Hepatocyte (in vitro differentiated cells): ENCODE data around the gene ARIH1. TPM values are rescaled to one million over a fixed set of nuclear protein-coding genes. Genes with fewer than 3 reads are reported as not detected.
"Not testable (repeated sequence)": the region's sequence is repeated elsewhere in the genome, so short reads cannot be mapped to it uniquely, and the experiment has no call there.

ENCODE experiments used
- DNase-seq: peaks from one replicate; pipeline ENCODE4 v3.0.0-alpha.2; 2016; ENCODE audit warnings: low spot score
- H2AFZ ChIP-seq: fragments of 200-600 bp; sonication (generic); 2 replicates; pipeline ENCODE4 v1.6.0; 2016; ENCODE audit warnings: antibody characterized with exemption, mild to moderate bottlenecking
- H3K27ac ChIP-seq: fragments of 200-600 bp; sonication (generic); 2 replicates; pipeline ENCODE4 v1.5.1; 2016; ENCODE audit warnings: mild to moderate bottlenecking
- H3K27me3 ChIP-seq: fragments of 200-600 bp; sonication (generic); 2 replicates; pipeline ENCODE4 v1.6.1; 2016
- H3K36me3 ChIP-seq: fragments of 200-600 bp; sonication (generic); replicated peaks from 2 replicates; pipeline ENCODE4 v1.5.1; 2016; ENCODE audit warnings: low read depth; ENCODE audit not compliant: insufficient read depth
- H3K4me1 ChIP-seq: fragments of 200-600 bp; sonication (generic); 2 replicates; pipeline ENCODE4 v1.5.1; 2016; ENCODE audit warnings: mild to moderate bottlenecking, moderate library complexity; ENCODE audit not compliant: insufficient read depth
- H3K4me2 ChIP-seq: fragments of 200-600 bp; sonication (generic); 2 replicates; pipeline ENCODE4 v1.6.0; 2016
- H3K4me3 ChIP-seq: fragments of 200-600 bp; sonication (generic); 2 replicates; pipeline ENCODE4 v1.5.1; 2016; ENCODE audit warnings: mild to moderate bottlenecking
- H3K79me2 ChIP-seq: fragments of 200-600 bp; sonication (generic); 2 replicates; pipeline ENCODE4 v1.6.0; 2017; ENCODE audit warnings: mild to moderate bottlenecking
- H3K9me2 ChIP-seq: fragments of 200-600 bp; sonication (generic); replicated peaks from 2 replicates; pipeline ENCODE4 v1.6.0; 2017; ENCODE audit warnings: mild to moderate bottlenecking; ENCODE audit not compliant: insufficient read depth
- H3K9me3 ChIP-seq: fragments of 200-600 bp; sonication (generic); 2 replicates; pipeline ENCODE4 v1.5.1; 2016; ENCODE audit warnings: low read depth, mild to moderate bottlenecking
- H4K20me1 ChIP-seq: fragments of 200-600 bp; sonication (generic); 2 replicates; pipeline ENCODE4 v1.6.0; 2016; ENCODE audit warnings: mild to moderate bottlenecking; ENCODE audit not compliant: insufficient read depth, poor library complexity, severe bottlenecking
- EZH2 ChIP-seq: fragments of 200-600 bp; sonication (generic); IDR thresholded peaks from 2 replicates; pipeline ENCODE4 v1.6.1; 2016; ENCODE audit warnings: antibody characterized with exemption, mild to moderate bottlenecking, borderline replicate concordance
- EZH2phosphoT487 ChIP-seq: fragments of 200-600 bp; sonication (generic); IDR thresholded peaks from one replicate; pipeline ENCODE4 v1.6.1; 2018; ENCODE audit warnings: antibody characterized with exemption, mild to moderate bottlenecking, low read depth, moderate library complexity; ENCODE audit not compliant: unreplicated experiment, severe bottlenecking
- WGBS: methylation state at CpG from one replicate; pipeline ENCODE4 v1.1.6; 2016; ENCODE audit warnings: low lambda C conversion rate; ENCODE audit errors: missing lambda C conversion rate; 5-methylcytosine and 5-hydroxymethylcytosine counted together
- polyA plus RNA-seq: library from polyadenylated mRNA; unstranded; fragments of >200 nt; fragmentation: Nextera tagmentation; extraction: Ambion mirVana; gene quantifications from 2 replicates; pipeline ENCODE4 v1.2.1, GENCODE V29; 2016
- total RNA-seq: library from RNA; depleted of rRNA; stranded (reverse); fragments of >200 nt; gene quantifications from 2 replicates; pipeline ENCODE4 v1.2.3, GENCODE V29; 2014
- TF ChIP-seq, protein P1 (sequence below): fragments of 200-600 bp; sonication (generic); IDR thresholded peaks from 2 replicates; pipeline ENCODE4 v1.5.1; 2016; ENCODE audit warnings: antibody characterized with exemption, mild to moderate bottlenecking; ENCODE audit not compliant: poor library complexity

ARIH1 gene
- total and polyA plus RNA-seq, 2 experiments from 2014 or later, result 61.6 to 76.3 TPM

DNA sequence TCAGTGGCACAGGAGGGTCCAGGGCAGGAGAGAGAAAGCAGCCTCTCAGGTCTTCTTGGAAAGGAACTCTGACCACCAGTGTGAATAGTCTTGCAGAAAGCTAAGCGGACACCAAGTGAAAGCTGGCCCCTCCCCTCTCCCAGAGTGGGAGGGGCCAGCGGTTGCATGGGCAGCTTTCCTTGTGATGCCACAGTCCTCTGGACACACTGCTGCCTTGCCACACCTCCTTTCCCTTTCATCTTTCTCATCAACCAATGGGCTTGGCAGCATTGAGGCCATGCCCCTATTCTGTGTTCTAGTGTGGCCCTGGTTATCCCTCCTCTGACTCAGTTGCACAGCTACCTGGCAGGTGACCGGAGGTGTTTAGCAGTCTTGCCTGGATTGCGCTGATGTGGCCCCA is 130.7 kb downstream of the ARIH1 start:
- H3K79me2 ChIP-seq, result no peaks in the 10 kb centered on the region
- no peak overlapping the region for H3K27ac ChIP-seq
- H3K4me1 ChIP-seq, result no peaks in the 10 kb centered on the region
- H3K27me3 ChIP-seq, result no peaks in the 10 kb centered on the region
- H3K4me3 ChIP-seq, result no peak overlapping the region
- no peak overlapping the region for H3K4me2 ChIP-seq
- H3K36me3 ChIP-seq, result no peaks in the 10 kb centered on the region
- H2AFZ ChIP-seq, result no peak overlapping the region
- H3K9me2 ChIP-seq, result no peaks in the 10 kb centered on the region
- H3K9me3 ChIP-seq, result no peaks in the 10 kb centered on the region
- no peak for DNase-seq
- TF ChIP-seq, protein P1, sequence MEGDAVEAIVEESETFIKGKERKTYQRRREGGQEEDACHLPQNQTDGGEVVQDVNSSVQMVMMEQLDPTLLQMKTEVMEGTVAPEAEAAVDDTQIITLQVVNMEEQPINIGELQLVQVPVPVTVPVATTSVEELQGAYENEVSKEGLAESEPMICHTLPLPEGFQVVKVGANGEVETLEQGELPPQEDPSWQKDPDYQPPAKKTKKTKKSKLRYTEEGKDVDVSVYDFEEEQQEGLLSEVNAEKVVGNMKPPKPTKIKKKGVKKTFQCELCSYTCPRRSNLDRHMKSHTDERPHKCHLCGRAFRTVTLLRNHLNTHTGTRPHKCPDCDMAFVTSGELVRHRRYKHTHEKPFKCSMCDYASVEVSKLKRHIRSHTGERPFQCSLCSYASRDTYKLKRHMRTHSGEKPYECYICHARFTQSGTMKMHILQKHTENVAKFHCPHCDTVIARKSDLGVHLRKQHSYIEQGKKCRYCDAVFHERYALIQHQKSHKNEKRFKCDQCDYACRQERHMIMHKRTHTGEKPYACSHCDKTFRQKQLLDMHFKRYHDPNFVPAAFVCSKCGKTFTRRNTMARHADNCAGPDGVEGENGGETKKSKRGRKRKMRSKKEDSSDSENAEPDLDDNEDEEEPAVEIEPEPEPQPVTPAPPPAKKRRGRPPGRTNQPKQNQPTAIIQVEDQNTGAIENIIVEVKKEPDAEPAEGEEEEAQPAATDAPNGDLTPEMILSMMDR, result no peak
- TF ChIP-seq EZH2, result no peak
- TF ChIP-seq EZH2phosphoT487, result no peak
- 69% methylated on average over 4 of the region's 4 CpGs for WGBS
- H4K20me1 ChIP-seq, result no peaks in the 10 kb centered on the region

DNA sequence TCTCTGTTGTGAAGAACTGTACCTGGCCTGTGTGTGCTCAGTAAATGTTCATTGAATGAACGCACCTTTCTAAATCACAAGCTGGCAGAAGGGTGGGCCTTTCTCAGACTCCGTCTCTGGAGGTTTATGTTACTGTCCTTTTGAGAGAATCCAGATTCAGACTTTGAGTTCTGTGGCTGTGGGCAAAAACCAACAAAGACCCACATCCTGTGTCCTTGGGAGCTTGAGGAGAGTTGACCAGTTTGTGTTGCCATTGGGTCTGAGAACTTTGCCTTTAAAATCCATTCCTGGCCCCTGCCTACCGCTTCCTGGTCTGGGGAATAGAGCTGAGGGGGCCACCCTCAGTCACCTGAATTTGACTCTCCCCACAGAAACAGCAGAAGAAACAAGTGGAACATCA is 134.0 kb downstream of the ARIH1 start:
- WGBS, result 90% methylated on average over 3 of the region's 3 CpGs
- not testable (repeated sequence) for H3K27me3 ChIP-seq, H3K79me2 ChIP-seq, H3K27ac ChIP-seq, H4K20me1 ChIP-seq, H2AFZ ChIP-seq, H3K9me3 ChIP-seq, DNase-seq, H3K36me3 ChIP-seq, H3K4me3 ChIP-seq, H3K4me1 ChIP-seq, H3K4me2 ChIP-seq, H3K9me2 ChIP-seq

DNA sequence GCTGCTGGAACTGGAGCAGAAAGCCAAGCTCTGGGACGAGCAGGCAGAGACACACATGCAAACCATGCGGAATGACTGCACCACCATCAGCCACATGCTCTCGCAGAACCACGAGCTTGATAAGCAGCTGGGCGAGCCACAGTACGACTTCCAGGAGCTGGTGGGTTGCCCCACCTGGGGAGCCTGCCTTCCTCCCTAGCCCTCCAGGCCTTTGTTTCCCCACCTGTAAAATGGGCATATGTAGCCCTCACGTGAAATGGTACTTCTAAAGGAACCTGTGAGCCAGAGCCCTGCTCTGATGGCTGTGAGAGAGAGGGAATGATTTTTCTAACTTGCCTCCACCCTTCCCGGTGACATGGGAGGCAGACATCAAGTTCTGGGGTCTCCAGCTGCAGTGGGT is 135.7 kb downstream of the ARIH1 start:
- H4K20me1 ChIP-seq, result no peaks in the 10 kb centered on the region
- H3K9me2 ChIP-seq, result no peaks in the 10 kb centered on the region
- H3K27me3 ChIP-seq, result no peaks in the 10 kb centered on the region
- no peak for TF ChIP-seq EZH2phosphoT487
- no peak for TF ChIP-seq EZH2
- TF ChIP-seq, protein P1, result no peak
- H2AFZ ChIP-seq, result no peak overlapping the region
- H3K4me2 ChIP-seq, result no peak overlapping the region
- 94% methylated on average over 8 of the region's 8 CpGs for WGBS
- H3K4me1 ChIP-seq, result no peaks in the 10 kb centered on the region
- no peaks in the 10 kb centered on the region for H3K79me2 ChIP-seq
- DNase-seq, result no peak
- no peaks in the 10 kb centered on the region for H3K36me3 ChIP-seq
- no peak overlapping the region for H3K4me3 ChIP-seq
- H3K9me3 ChIP-seq, result no peaks in the 10 kb centered on the region
- no peak overlapping the region for H3K27ac ChIP-seq

DNA sequence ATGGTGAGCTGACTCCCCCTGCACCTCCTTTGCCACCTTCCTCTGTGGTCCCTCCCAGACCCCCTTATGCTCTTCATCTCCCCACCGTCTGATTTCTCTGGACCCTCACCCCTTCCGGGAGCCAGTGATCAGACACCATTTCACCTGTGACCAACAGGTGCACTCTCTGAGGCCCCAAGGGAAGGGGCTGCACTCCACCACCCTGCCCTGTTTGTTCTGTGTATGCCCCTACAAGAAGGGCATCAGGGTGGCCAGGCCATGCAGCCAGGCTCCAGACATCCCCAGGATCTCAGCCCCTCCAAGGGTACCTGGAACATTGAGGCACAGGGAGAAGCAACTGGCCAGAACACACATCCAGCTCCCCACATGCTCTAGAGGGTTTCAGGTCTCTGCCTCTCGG is 138.2 kb downstream of the ARIH1 start:
- H3K9me2 ChIP-seq, H3K9me3 ChIP-seq: not testable (repeated sequence)
- WGBS, result 95% methylated on average over 3 of the region's 3 CpGs

More for the DNA sequence above, 138.2 kb downstream of the ARIH1 start:
- not testable (repeated sequence) for H2AFZ ChIP-seq, H3K79me2 ChIP-seq, DNase-seq, H3K27ac ChIP-seq, H3K36me3 ChIP-seq, H4K20me1 ChIP-seq, H3K4me2 ChIP-seq, H3K4me3 ChIP-seq, H3K27me3 ChIP-seq, H3K4me1 ChIP-seq
